HUES64 (cell line): ENCODE measurements around the gene ZNF407.

Source experiments
- H3K27ac ChIP-seq: 2 replicates; pipeline ENCODE4 v1.7.0; 2013; ENCODE audit warnings: low read depth, low read length, inconsistent platforms
- H3K27me3 ChIP-seq: 2 replicates; pipeline ENCODE4 v1.6.1; 2013; ENCODE audit warnings: mild to moderate bottlenecking, low read length; ENCODE audit not compliant: insufficient read depth
- H3K36me3 ChIP-seq: 2 replicates; pipeline ENCODE4 v1.6.1; 2013; ENCODE audit warnings: mild to moderate bottlenecking, low read length; ENCODE audit not compliant: insufficient read depth
- H3K4me1 ChIP-seq: 2 replicates; pipeline ENCODE4 v1.6.1; 2013; ENCODE audit warnings: mild to moderate bottlenecking, low read length, moderate library complexity; ENCODE audit not compliant: insufficient read depth
- H3K4me3 ChIP-seq: 2 replicates; pipeline ENCODE4 v1.5.1; 2013; ENCODE audit warnings: mild to moderate bottlenecking, low read length, moderate library complexity
- H3K9ac ChIP-seq: 2 replicates; pipeline ENCODE4 v1.6.1; 2013; ENCODE audit warnings: mild to moderate bottlenecking, low read depth, low read length
- H3K9me3 ChIP-seq: 2 replicates; pipeline ENCODE4 v1.6.1; 2013; ENCODE audit warnings: low read depth, low read length; ENCODE audit not compliant: insufficient read depth
- WGBS: fragments of 150-250, 120-280 bp; methylation state at CpG from one replicate; pipeline ENCODE4 v1.1.7; 2013; ENCODE audit warnings: missing lambda C conversion rate; 5-methylcytosine and 5-hydroxymethylcytosine counted together

ZNF407 gene

DNA sequence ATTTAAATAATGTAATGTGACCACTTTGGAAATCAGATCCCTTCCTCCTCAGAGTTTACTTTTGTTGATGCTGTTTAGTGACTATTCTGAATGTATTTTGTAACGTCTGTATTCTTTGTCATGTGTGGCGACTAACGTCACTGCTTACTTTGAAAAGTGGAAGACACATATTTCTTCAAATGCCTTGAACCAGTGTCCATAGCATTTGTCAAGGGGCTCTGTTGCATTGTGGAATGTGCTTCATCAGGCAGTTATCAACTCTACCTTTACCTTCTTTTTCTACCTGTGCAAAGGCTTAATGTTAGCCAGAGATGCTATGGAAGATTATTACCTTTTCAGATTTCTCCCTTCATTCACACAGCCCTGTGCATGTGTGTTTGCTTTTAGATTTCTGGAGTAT lies 162.4 kb downstream of the ZNF407 start:
- no peaks in the 10 kb centered on the region for H3K9me3 ChIP-seq
- H3K4me3 ChIP-seq = no peak overlapping the region
- H3K4me1 ChIP-seq = no peaks in the 10 kb centered on the region
- H3K9ac ChIP-seq = no peak overlapping the region
- no peak overlapping the region for H3K27ac ChIP-seq
- no peaks in the 10 kb centered on the region for H3K36me3 ChIP-seq
- 98% methylated on average over 3 of the region's 3 CpGs for WGBS
- H3K27me3 ChIP-seq = no peaks in the 10 kb centered on the region

DNA sequence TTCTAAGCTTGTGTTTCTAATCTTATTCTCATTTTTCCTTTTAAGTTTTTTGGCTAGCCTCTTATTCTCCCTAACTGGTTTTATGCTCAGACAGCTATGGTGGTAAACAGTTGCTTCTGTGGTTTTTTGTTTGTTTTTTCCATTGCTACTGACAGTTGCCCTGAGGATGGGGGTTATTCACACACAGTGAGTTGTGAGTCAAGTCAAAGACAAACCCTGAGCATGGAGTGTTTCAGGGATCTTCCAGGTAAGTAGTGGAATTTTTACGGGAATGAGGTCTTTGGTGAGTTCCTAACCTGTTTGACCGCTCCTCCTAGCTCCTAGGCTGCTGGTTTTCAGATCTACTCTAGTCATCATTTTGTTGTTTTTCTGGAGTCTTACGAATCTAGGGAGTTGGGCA lies 162.8 kb downstream of the ZNF407 start:
- H3K27ac ChIP-seq = no peak overlapping the region
- H3K27me3 ChIP-seq = no peaks in the 10 kb centered on the region

DNA sequence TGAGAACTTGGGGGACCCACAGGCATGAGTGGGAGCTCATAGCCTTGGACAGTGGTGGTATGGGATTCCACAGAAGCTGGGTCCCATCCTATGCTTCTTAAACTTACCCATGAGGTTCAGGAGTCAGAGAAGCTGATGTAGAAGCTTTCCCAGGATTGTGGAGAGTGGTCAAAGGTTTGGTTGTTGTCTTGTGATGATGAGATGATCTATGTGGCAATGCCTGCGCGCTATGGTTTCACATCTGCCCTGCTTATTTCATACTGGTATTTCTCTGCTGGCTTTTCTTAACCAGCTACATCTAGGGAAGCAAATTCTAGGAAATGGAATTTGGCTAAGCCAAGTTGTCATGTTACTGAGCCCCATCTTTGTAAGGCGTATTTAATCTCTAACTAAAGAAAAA lies 168.6 kb downstream of the ZNF407 start:
- H3K36me3 ChIP-seq = no peaks in the 10 kb centered on the region
- H3K4me3 ChIP-seq = no peak overlapping the region
- no peak overlapping the region for H3K9ac ChIP-seq
- H3K27me3 ChIP-seq = no peaks in the 10 kb centered on the region
- no peaks in the 10 kb centered on the region for H3K4me1 ChIP-seq
- 92% methylated on average over 3 of the region's 3 CpGs for WGBS
- H3K9me3 ChIP-seq = no peaks in the 10 kb centered on the region
- no peak overlapping the region for H3K27ac ChIP-seq

More for the DNA sequence above, 162.8 kb downstream of the ZNF407 start:
- Histone ChIP-seq H3K9me3 (no peaks in the 10 kb centered on the region), H3K4me3 (no peak overlapping the region), H3K9ac (no peak overlapping the region), H3K36me3 (no peaks in the 10 kb centered on the region), H3K4me1 (no peaks in the 10 kb centered on the region)
- WGBS = 98% methylated on average over 3 of the region's 3 CpGs

DNA sequence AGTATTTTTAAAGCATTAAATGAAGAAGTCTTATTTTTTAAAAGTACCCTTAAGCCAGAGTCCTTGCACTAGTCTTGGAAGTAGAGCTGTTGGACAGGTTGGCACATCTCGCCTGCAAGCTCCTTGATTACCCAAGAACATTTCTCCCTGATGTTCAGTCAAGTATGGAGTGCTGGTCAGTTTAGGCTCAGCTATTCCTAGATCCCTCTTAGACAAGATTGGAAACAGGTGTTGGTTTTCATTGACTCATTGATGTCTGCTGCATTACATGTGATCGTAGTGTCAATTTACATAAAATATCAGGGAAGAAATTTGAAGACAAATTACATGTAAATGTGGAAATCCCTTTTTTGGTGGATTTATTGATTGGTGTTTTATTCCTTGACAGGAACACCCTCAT lies 170.4 kb downstream of the ZNF407 start:
- H3K36me3 ChIP-seq = no peaks in the 10 kb centered on the region
- no peak overlapping the region for H3K4me3 ChIP-seq
- H3K27me3 ChIP-seq = no peaks in the 10 kb centered on the region
- no peaks in the 10 kb centered on the region for H3K9me3 ChIP-seq
- no peak overlapping the region for H3K9ac ChIP-seq
- no peak overlapping the region for H3K27ac ChIP-seq
- no peaks in the 10 kb centered on the region for H3K4me1 ChIP-seq
- 96% methylated on average over 2 of the region's 2 CpGs for WGBS

DNA sequence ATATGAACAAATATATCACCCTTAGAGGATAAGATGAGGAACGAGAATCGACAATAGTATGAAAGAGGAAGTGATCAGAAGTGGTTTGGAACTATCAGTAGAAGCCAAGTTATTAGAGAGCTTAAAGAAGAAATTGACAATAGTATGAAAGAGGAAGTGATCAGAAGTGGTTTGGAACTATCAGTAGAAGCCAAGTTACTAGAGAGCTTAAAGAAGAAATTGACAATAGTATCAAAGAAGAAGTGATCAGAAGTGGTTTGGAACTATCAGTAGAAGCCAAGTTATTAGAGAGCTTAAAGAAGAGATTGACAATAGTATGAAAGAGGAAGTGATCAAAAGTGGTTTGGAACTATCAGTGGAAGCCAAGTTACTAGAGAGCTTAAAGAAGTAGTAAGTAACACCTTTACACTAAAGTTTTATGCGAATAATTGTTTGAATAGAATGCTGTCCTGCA lies 175.5 kb downstream of the ZNF407 start:
- no peaks in the 10 kb centered on the region for H3K9me3 ChIP-seq
- H3K27me3 ChIP-seq = no peaks in the 10 kb centered on the region
- 94% methylated on average over 2 of the region's 3 CpGs for WGBS
- no peaks in the 10 kb centered on the region for H3K36me3 ChIP-seq
- H3K4me3 ChIP-seq = no peak overlapping the region
- H3K4me1 ChIP-seq = no peaks in the 10 kb centered on the region; the same call in 1 of the 2 replicates
- no peak overlapping the region for H3K27ac ChIP-seq
- H3K9ac ChIP-seq = no peak overlapping the region

DNA sequence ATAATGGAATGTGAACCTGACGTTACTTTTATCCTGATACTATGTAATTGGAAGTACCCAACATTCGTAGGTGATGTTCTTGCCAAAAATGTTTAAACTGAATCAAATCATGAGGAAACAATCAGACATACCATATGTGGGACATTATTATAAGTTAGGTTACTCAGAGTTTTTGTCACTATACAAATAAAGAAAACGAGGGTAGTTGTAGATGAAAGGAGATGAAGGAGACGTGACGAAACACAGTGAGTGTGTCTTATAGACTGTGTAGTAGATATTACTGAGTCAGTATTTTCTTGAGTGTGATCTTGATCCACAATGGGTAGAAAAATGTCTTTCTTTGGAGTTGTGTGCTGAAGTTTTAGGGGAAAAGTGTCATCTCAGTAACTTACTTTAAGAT lies 176.8 kb downstream of the ZNF407 start:
- H3K9me3 ChIP-seq = no peaks in the 10 kb centered on the region
- no peak overlapping the region for H3K27ac ChIP-seq
- no peaks in the 10 kb centered on the region for H3K27me3 ChIP-seq
- WGBS = 97% methylated on average over 5 of the region's 5 CpGs
- H3K4me1 ChIP-seq = no peaks in the 10 kb centered on the region; the same call in 1 of the 2 replicates
- no peaks in the 10 kb centered on the region for H3K36me3 ChIP-seq
- H3K4me3 ChIP-seq = no peak overlapping the region
- H3K9ac ChIP-seq = no peak overlapping the region

DNA sequence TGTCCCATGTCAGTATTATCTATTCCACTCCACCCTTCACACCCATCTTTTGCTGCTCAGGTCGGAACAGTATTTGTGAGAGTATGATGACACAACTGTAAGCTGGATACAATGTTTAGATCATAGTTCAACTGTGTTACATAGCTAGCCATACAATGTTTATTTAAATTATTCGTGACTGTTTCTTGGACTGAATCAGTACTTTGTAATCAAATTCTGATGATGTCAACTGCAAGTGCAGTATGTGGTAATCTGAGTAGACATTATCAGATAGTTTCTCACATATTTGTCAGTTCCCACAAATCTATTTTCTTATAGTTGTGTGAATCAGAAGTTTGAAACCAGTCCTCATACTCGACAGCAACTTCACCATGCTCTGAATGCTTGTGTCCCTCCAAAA lies 177.6 kb downstream of the ZNF407 start:
- no peak overlapping the region for H3K27ac ChIP-seq
- no peaks in the 10 kb centered on the region for H3K27me3 ChIP-seq
- no peaks in the 10 kb centered on the region for H3K9me3 ChIP-seq
- 86% methylated on average over 3 of the region's 3 CpGs for WGBS
- no peaks in the 10 kb centered on the region; the same call in 1 of the 2 replicates for H3K4me1 ChIP-seq
- no peak overlapping the region for H3K9ac ChIP-seq
- H3K4me3 ChIP-seq = no peak overlapping the region
- no peaks in the 10 kb centered on the region for H3K36me3 ChIP-seq

DNA sequence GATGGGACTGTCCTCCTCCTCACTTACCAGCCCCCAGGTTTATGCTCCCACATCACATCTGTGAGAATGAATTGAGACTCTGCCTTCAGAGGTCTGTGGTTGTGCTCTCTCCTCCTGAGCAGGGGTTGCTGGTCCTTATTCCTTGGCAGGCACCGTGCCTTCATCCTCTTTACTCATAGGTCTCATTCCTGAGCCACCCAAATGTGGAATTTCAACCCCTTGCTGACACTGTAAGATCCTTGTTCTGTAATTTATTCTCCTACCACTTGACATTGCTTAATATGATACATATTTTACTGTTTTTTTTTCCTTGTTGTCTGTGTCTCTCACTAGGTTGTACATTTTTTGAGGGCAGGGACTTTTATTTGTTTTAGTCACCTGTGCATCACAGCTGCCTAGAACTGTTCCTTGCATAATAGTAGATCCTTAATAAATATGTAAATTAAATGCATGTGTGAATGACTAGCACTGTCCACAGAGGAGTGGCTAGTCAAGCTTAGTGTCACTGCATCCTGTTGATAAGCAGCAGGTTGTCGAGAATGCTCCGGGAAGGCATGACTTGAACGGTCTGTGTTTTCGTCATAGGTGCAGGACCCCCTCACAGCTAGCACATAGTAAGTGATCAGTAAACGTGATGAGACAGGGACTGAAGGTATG lies 180.6 kb downstream of the ZNF407 start:
- WGBS = 93% methylated on average over 6 of the region's 6 CpGs
- no peaks in the 10 kb centered on the region for H3K36me3 ChIP-seq
- H3K9ac ChIP-seq = no peak overlapping the region
- no peaks in the 10 kb centered on the region for H3K27me3 ChIP-seq
- no peaks in the 10 kb centered on the region for H3K9me3 ChIP-seq
- H3K4me3 ChIP-seq = no peak overlapping the region
- no peak overlapping the region for H3K27ac ChIP-seq
- no peaks in the 10 kb centered on the region; the same call in 1 of the 2 replicates for H3K4me1 ChIP-seq

DNA sequence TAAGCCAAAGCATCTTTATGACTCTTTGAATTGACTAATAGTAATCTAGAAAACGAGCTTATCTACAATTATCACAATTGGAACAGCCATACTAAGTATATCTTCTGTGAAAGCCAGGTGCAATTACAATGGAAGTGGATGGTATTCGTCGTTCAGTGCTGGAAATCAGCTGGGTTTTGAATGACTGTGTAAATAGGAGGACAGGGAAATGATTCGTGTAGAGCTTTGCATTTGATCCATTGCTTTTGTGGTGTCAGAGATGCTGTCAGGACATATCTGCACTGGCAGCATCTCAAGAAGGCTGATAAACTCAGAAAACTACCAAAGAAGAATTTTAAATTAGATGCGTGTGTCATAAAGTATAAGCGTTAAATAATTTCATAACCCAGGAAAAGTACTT lies 187.1 kb downstream of the ZNF407 start:
- no peak overlapping the region for H3K9ac ChIP-seq
- H3K9me3 ChIP-seq = no peaks in the 10 kb centered on the region
- no peaks in the 10 kb centered on the region for H3K27me3 ChIP-seq
- no peaks in the 10 kb centered on the region for H3K36me3 ChIP-seq
- no peaks in the 10 kb centered on the region for H3K4me1 ChIP-seq
- H3K4me3 ChIP-seq = no peak overlapping the region
- no peak overlapping the region for H3K27ac ChIP-seq
- 93% methylated on average over 5 of the region's 6 CpGs for WGBS

DNA sequence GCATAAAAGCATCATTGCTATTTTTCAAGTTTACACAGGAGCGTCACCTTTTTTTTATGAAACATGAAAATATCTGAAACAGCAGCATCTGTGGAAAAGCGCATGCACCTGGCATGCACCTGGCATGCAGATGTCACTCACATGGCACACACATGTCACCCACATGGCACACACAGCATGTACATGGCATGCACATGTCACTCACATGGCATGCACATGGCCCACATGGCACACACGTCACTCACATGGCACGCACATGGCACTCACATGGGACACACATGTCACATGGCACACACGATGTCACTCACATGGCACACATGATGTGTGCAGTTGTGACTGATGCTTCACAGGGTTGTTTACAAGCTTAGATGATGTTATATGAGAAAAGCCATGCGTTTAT lies 188.0 kb downstream of the ZNF407 start:
- no peaks in the 10 kb centered on the region for H3K27me3 ChIP-seq
- WGBS = 93% methylated on average over 6 of the region's 6 CpGs
- no peaks in the 10 kb centered on the region for H3K4me1 ChIP-seq

DNA sequence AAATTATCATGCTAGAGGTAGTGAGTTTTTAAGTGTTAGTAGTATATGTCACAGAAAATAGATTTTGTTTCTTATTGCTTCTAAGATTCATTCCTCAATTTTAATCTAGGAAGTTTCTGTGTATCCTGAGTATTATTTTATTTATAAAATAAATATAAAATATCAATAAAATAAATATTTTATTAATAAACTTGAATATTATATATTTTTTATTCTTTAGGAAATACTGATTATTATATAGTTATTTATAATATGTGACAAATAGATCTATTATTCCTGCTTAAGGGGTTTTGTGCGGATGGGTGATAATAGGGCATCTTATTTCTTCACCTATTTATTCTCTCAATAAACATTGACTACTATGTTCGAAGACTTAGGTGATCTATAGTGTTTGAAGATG lies 191.0 kb downstream of the ZNF407 start:
- Histone ChIP-seq H3K4me1 (peaks cover 4% of the 10 kb centered on the region; the same call in 1 of the 2 replicates), H3K9ac (no peak overlapping the region), H3K27ac (no peak overlapping the region), H3K36me3 (no peaks in the 10 kb centered on the region), H3K27me3 (no peaks in the 10 kb centered on the region), H3K9me3 (no peaks in the 10 kb centered on the region), H3K4me3 (no peak overlapping the region)
- 100% methylated on average over 1 of the region's 2 CpGs for WGBS

More for the DNA sequence above, 188.0 kb downstream of the ZNF407 start:
- Histone ChIP-seq H3K9ac (no peak overlapping the region), H3K27ac (no peak overlapping the region), H3K36me3 (no peaks in the 10 kb centered on the region), H3K9me3 (no peaks in the 10 kb centered on the region), H3K4me3 (no peak overlapping the region)

DNA sequence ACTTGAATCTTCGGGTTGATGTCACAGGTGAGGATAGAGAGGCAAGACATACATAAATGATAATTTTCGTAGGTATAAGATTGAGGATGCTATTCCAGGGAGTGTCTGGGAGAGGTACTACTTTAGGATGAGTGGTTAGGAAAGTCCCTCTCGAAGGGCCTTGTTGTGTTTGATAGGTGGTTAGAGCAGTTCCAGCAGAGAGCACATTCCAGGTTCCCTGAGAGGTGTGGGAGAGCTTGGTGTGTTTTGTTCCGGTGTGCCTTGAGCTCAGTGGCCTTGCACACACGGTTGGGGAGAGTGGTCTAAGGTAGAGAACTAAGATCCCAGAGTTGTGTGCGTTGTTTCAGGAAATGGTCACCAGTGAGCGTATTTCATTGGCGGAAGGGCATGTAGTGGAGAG lies 191.4 kb downstream of the ZNF407 start:
- peaks cover 8% of the 10 kb centered on the region; the same call in 1 of the 2 replicates for H3K4me1 ChIP-seq
- H3K9ac ChIP-seq = no peak overlapping the region
- H3K27ac ChIP-seq = no peak overlapping the region
- WGBS = 95% methylated on average over 8 of the region's 8 CpGs
- H3K36me3 ChIP-seq = no peaks in the 10 kb centered on the region
- H3K4me3 ChIP-seq = no peak overlapping the region
- no peaks in the 10 kb centered on the region for H3K9me3 ChIP-seq
- no peaks in the 10 kb centered on the region for H3K27me3 ChIP-seq
